Right cardiac atrium (tissue), 5 donors: ENCODE data around the gene ERCC1. TPM values are rescaled to one million over a fixed set of nuclear protein-coding genes. Genes with fewer than 3 reads are reported as not detected.
A peak's percentile ranks its signal among the peaks of the same experiment; 100 is the strongest.
"Not testable (repeated sequence)": the region's sequence is repeated elsewhere in the genome, so short reads cannot be mapped to it uniquely, and the experiment has no call there.

Experiments used
- ATAC-seq, 2 donors: fragments of 200-7000 bp; cut with Tn5 transposase; one replicate each; pipeline versions ENCODE4 v1.8.0 to v1.9.1; 2020; ENCODE audit warnings: moderate library complexity in 2 of 2, mild to moderate bottlenecking in 1 of 2
- DNase-seq, 3 donors: peaks; one replicate each; pipeline ENCODE4 v3.0.0-alpha.2; 2020
- H3K27ac ChIP-seq: one replicate; pipeline ENCODE4 v1.5.1; 2013; ENCODE audit warnings: mild to moderate bottlenecking, low read length, control low read depth, moderate library complexity
- H3K27me3 ChIP-seq: one replicate; pipeline ENCODE4 v1.6.1; 2013; ENCODE audit not compliant: control insufficient read depth, insufficient read depth
- H3K4me1 ChIP-seq: one replicate; pipeline ENCODE4 v1.6.1; 2013; ENCODE audit warnings: low read length; ENCODE audit not compliant: control insufficient read depth, insufficient read depth
- H3K4me3 ChIP-seq: one replicate; pipeline ENCODE4 v1.5.1; 2013; ENCODE audit warnings: low read length, control low read depth
- H3K9me3 ChIP-seq: one replicate; pipeline ENCODE4 v1.6.1; 2013; ENCODE audit warnings: low read length; ENCODE audit not compliant: control insufficient read depth
- WGBS: extraction: QIAGEN DNeasy Blood & Tissue Kit; methylation state at CpG from one replicate; pipeline ENCODE4 v1.1.7; 2013; 5-methylcytosine and 5-hydroxymethylcytosine counted together
- intact Hi-C, 4 donors: fragments of 100-400 bp; cut with DNase I; formaldehyde crosslinking; loops; one replicate each; pipeline versions ENCODE4 v1.11.0 to v1.14.0; 2022 to 2023
- polyA plus RNA-seq: library from polyadenylated mRNA; stranded (reverse); fragments of 200-250 nt; gene quantifications from one replicate; pipeline ENCODE4 v1.2.3, GENCODE V29; 2013
- total RNA-seq, 4 donors: library from RNA; stranded (reverse); fragmentation: NEBNext Ultra II Directional; extraction: Animal tissue kit (Norgen Biotek cat#: 25700); gene quantifications; one replicate each; pipeline ENCODE4 v1.2.1, GENCODE V29; 2021
- donor health status: healthy with polysubstance abuse.
- donor health status: DM: no; HTN: yes; CAD: no.
- donor health status: DM: no; HTN: no; CAD: no.
- donor health status: DM: no; HTN: yes; CAD: no; lungs with severe emphysema.
- donor health status: DM: yes; HTN: yes; CAD: no.

The ERCC1 gene
- total and polyA plus RNA-seq, 5 donors = 133 to 143 (median 139) TPM

DNA sequence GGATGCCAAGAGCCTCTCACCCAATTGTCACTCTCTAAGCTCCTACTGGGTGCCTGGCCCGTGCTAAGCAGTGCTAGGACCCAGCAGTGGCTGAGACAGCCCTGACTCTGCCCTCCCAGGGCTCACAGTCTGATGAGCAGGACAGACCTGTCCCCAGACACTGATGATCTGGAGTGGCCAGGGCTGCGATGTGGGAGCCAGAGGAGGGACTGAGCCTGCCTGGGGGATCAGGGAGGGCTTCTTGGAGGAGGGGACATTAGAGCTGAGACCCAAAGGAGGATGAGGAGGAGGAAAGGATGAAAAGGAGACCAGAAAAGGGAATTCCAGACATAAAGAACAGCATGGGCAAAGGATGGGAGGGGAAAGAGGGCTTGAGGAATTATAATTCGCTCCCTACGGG is 6.6 kb downstream of the ERCC1 start:
- no peak overlapping the region for H3K27ac ChIP-seq
- no peaks in the 10 kb centered on the region for H3K27me3 ChIP-seq
- intact Hi-C loops = no loop called here
- ATAC-seq (no peak), DNase-seq (no peak)
- H3K4me3 ChIP-seq = no peak overlapping the region
- H3K4me1 ChIP-seq = no peaks in the 10 kb centered on the region
- WGBS = 81% methylated on average over 4 of the region's 4 CpGs
- no peaks in the 10 kb centered on the region for H3K9me3 ChIP-seq

DNA sequence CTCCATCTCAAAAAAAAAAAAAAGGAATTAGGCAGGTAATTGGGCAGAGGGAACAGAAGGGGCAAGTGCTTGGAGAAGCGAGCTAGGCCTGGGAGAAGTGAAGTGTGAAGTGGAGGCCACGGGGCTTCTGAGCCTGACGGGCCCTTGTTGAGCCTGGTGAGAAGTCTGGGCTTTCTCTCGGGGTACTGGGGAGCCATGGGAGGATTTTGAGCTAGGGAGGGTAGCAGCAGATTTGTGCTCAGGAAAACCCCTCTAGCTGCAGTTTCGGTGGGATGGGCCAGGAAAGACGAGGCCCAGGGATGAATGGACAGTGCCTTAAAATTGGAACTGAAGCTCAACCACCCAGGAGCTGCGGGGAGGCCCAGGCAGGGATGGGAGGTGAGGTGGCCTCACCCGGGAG is 9.2 kb downstream of the ERCC1 start:
- Histone ChIP-seq H3K4me3 (no peak overlapping the region), H3K9me3 (no peaks in the 10 kb centered on the region), H3K27ac (no peak overlapping the region), H3K4me1 (no peaks in the 10 kb centered on the region), H3K27me3 (no peaks in the 10 kb centered on the region)
- 96% methylated on average over 8 of the region's 8 CpGs for WGBS
- intact Hi-C loops = no loop called here
- DNase-seq (no peak), ATAC-seq (no peak)

DNA sequence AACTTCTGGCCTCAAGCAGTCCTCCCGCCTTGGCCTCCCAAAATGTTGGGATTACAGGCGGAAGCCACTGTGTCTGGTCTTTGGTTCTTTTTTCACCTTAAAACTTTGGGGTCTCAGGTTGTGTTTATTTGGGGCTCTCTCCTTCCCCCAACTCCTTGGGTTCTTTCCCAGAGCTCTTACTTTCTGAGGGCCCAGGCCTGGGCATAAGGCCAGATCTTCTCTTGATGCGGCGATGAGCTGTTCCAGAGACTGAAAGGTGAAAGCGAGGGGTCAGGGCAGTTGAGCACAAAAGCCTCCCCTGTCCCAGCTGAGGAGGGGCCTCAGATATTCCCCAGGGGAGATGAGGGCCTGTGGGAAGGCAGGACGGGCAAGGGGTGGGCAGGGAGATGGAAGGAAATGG is 10.2 kb downstream of the ERCC1 start:
- Histone ChIP-seq H3K9me3 (no peaks in the 10 kb centered on the region), H3K27me3 (no peaks in the 10 kb centered on the region), H3K27ac (no peak overlapping the region), H3K4me1 (no peaks in the 10 kb centered on the region), H3K4me3 (no peak overlapping the region)
- ATAC-seq (no peak), DNase-seq (no peak)
- intact Hi-C loops = no loop called here
- 75% methylated on average over 6 of the region's 6 CpGs for WGBS

DNA sequence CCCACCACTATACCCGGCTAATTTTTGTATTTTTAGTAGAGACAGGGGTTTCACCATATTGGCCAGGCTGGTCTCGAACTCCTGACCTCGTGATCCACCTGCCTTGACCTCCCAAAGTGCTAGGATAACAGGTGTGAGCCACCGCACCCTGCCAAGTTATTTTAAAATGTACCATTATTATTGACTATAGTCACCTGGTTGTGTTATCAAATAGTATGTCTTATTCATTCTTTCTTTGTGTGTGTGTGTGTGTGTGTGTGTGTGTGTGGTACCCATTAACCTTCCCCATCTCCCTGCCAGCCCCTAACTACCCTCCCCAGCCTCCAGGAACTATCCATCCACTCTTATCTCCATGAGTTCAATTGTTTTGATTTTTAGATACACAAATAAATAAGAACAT is 13.4 kb downstream of the ERCC1 start:
- H3K9me3 ChIP-seq, H3K27ac ChIP-seq, H3K4me1 ChIP-seq, ATAC-seq, DNase-seq, intact Hi-C loops, H3K27me3 ChIP-seq, H3K4me3 ChIP-seq: not testable (repeated sequence)
- 96% methylated on average over 4 of the region's 4 CpGs for WGBS

DNA sequence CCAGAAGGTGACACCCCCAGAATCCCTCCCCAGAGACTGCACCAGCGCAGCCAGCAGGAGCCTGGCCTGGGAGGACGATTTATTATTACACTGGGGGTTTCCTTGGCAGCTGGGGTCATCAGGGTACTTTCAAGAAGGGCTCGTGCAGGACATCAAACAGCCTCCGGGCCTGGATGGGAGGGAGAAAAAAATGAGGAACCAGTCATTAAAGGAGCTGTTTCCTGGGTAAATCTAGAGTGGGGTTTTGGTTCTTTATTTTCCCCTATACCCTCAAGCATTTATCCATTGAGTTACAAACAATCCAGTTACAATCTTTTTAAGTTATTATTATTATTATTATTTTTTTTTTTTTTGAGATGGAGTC is 14.2 kb downstream of the ERCC1 start:
- WGBS = 49% methylated on average over 4 of the region's 4 CpGs
- no peak overlapping the region for H3K27ac ChIP-seq
- H3K9me3 ChIP-seq = no peaks in the 10 kb centered on the region
- DNase-seq (no peak), ATAC-seq (no peak)
- no peaks in the 10 kb centered on the region for H3K27me3 ChIP-seq
- H3K4me1 ChIP-seq = no peaks in the 10 kb centered on the region
- intact Hi-C loops = no loop called here
- no peak overlapping the region for H3K4me3 ChIP-seq

DNA sequence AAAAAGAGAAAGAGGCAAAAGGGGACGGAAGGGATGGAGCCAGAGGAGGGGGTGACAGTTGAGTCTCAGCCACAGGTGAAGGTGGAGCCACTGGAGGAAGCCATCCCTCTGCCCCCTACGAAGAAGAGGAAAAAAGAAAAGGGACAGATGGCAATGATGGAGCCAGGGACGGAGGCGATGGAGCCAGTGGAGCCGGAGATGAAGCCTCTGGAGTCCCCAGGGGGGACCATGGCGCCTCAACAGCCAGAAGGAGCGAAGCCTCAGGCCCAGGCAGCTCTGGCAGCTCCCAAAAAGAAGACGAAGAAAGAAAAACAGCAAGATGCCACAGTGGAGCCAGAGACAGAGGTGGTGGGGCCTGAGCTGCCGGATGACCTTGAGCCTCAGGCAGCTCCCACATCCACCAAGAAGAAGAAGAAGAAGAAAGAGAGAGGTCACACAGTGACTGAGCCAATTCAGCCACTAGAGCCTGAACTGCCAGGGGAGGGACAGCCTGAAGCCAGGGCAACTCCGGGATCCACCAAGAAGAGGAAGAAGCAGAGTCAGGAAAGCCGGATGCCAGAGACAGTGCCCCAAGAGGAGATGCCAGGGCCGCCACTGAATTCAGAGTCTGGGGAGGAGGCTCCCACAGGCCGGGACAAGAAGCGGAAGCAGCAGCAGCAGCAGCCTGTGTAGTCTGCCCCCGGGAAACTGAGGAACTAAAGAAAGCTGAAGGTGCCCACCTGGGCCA is 14.7 kb downstream of the ERCC1 start:
- H3K4me3 ChIP-seq = no peak overlapping the region
- no peaks in the 10 kb centered on the region for H3K4me1 ChIP-seq
- no peaks in the 10 kb centered on the region for H3K27me3 ChIP-seq
- H3K27ac ChIP-seq = no peak overlapping the region
- no peaks in the 10 kb centered on the region for H3K9me3 ChIP-seq
- WGBS = 80% methylated on average over 15 of the region's 15 CpGs
- DNase-seq (no peak), ATAC-seq (no peak)
- intact Hi-C loops = no loop called here

DNA sequence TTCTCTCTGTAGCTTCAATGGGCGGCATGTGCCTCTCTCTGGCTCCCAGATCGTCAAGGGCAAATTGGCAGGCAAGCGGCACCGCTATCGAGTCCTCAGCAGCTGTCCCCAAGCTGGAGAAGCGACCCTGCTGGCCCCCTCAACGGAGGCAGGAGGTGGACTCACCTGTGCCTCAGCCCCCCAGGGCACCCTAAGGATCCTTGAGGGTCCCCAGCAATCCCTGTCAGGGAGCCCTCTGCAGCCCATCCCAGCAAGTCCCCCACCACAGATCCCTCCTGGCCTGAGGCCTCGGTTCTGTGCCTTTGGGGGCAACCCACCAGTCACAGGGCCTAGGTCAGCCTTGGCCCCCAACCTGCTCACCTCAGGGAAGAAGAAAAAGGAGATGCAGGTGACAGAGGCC is 15.6 kb downstream of the ERCC1 start:
- Histone ChIP-seq H3K27ac (no peak overlapping the region), H3K9me3 (no peaks in the 10 kb centered on the region), H3K27me3 (no peaks in the 10 kb centered on the region), H3K4me1 (no peaks in the 10 kb centered on the region), H3K4me3 (no peak overlapping the region)
- DNase-seq (no peak), ATAC-seq (no peak)
- WGBS = 87% methylated on average over 8 of the region's 8 CpGs
- intact Hi-C loops = no loop called here

DNA sequence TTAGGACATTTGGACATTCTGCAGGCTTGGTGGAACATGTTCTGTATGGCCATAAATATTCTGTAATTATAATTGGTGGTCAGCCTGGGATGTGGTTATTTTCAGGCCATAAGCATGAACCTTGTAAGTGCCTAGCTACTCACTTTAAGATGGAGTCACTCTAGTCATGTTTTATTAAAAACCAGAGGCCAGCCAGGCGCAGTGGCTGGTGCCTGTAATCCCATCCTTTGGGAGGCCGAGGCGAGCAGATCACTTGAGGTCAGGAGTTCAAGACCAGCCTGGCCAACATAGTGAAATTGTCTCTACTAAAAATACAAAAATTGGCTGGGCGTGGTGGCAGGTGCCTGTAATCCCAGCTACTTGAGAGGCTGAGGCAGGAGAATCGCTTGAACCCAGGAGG is 16.1 kb downstream of the ERCC1 start:
- H3K27me3 ChIP-seq, H3K27ac ChIP-seq, DNase-seq, H3K4me3 ChIP-seq, ATAC-seq, intact Hi-C loops, H3K4me1 ChIP-seq, H3K9me3 ChIP-seq: not testable (repeated sequence)
- 85% methylated on average over 5 of the region's 5 CpGs for WGBS

DNA sequence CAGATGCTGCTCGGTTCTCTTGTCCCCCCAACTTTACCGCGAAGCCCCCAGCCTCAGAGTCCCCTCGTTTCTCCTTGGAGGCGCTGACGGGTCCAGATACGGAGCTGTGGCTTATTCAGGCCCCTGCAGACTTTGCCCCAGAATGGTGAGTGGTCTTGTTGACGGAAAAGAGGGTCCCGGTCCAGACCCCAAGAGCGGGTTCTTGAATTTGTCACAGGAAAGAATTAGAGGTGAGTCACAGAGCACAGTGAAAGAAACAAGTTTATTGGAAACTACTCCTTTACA is 16.7 kb downstream of the ERCC1 start:
- H3K27me3 ChIP-seq = no peaks in the 10 kb centered on the region
- H3K27ac ChIP-seq = no peak overlapping the region
- intact Hi-C loops = no loop called here
- no peaks in the 10 kb centered on the region for H3K4me1 ChIP-seq
- WGBS = 2% methylated on average over 10 of the region's 10 CpGs
- DNase-seq (no peak), ATAC-seq (no peak)
- H3K4me3 ChIP-seq = peak overlapping the region; percentile 56
- H3K9me3 ChIP-seq = no peaks in the 10 kb centered on the region

DNA sequence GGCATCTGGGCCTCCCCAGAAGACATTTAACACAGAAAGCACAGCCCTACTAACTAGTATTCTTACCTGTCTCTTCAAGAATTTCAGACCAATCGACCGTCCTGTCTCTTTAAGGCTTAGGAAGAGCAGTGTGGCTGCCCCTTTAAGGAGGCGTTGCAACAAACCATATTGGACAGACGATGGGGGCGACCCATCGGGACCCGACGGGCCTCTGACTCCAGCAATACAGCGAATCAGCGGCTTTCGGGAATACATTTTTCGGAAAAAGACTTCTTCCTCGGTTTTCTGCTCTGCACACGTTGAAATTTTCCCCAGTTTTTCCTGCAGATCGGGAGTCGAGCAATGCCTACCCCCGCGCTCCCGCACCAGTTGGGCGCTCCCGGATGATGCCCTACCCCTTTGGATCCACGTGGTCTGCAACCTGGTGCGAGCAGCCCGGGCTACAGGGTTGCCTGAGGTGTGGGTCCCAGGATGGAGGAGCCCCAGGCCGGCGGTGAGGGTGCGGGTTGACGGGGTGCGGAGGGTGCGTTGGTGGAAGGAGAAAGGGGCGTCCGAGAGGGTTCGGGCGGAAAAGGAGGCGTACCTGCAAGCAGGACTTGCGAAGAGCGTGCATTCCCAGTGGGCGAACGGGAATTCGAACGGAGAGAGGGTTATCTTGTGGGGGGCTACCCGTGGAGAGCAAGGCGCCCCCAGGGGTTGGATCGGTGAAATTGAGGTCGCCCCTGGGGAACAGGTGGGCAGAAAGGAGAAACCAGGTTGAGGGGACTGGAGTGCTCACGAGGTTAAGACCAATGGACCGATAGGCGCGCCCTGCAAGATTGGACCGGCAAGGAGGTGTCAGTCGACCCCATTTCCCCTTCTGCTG is 17.3 kb downstream of the ERCC1 start, which contains the start of gene POLR1G:
POLR1G (plus strand) TSS at position 419 of the 865 bp plus-strand sequence; CDS start at position 472, 53 bp downstream.
- under 1% methylated on average over 51 of the region's 51 CpGs for WGBS
- Histone ChIP-seq H3K27ac (peak within 1 kb of the TSS; percentile 74), H3K4me3 (peak within 1 kb of the TSS; percentile 56), H3K27me3 (no peaks in the 10 kb centered on the region), H3K4me1 (no peaks in the 10 kb centered on the region), H3K9me3 (no peaks in the 10 kb centered on the region)
- intact Hi-C loops = no loop called here
- DNase-seq (peak; percentile 81 to 90 (median 88)), ATAC-seq (peak; percentile 66 to 67)

DNA sequence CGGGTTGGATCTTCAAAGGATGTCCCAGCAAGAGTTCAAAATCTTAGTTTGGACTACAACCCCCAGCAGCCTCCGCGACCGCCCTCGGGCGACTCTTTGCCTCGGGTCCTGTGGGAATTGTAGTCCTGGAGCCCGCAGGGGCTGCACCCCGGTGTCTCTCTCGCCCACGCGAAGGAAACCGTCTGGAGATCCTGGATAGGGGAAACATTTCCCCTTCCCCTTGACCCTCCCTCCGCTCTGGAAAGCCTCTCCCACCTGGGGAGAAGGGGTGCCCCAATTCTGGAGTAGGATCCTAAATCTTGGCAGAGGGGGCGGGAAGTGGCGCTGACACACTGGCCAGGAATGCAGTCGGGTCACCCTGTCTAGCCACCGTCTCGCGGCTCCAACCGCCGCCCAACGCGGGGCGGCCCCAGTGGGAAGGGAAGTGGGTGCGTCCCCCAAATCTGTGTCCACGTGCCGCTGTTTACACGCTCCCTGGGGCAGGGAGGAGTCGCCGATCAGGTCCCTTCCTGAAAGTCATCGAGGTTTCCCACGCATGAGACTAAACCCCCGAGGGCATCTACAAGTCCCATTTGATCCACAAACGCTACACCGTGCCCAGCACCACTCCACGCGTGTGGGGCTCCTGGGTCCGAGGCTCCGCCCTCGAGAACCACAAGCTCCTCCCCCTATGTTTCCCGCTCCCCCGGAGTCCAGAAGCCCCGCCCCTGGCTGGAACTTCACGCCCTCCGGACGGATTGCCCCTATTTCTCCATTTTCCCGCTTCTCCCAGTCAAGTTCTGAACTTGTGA is 18.1 kb downstream of the ERCC1 start:
- Histone ChIP-seq H3K4me1 (no peaks in the 10 kb centered on the region), H3K9me3 (no peaks in the 10 kb centered on the region), H3K4me3 (peak overlapping the region; percentile 56), H3K27ac (peak overlapping the region; percentile 74), H3K27me3 (no peaks in the 10 kb centered on the region)
- ATAC-seq (peak; percentile 78 to 82), DNase-seq (peak; percentile 92 to 96 (median 95))
- intact Hi-C loops = no loop called here
- WGBS = under 1% methylated on average over 48 of the region's 48 CpGs
